C4-2B (cell line): ENCODE data around the gene HS3ST3A1.

Experiments
- H3K27ac ChIP-seq: fragments of 450-650 bp; 2 replicates; pipeline ENCODE4 v1.5.1; 2017
- CTCF ChIP-seq: fragments of 450-650 bp; conservative IDR thresholded peaks from 2 replicates; pipeline ENCODE4 v1.5.1; 2017; ENCODE audit warnings: mild to moderate bottlenecking
- ZFX ChIP-seq: fragments of 450-650 bp; IDR thresholded peaks from 2 replicates; pipeline ENCODE4 v1.6.1; 2017

The HS3ST3A1 gene

GRCh38 chr17:13544765-13545164 is 57.0 kb downstream of the HS3ST3A1 start:
- TF ChIP-seq CTCF (no peak), ZFX (no peak)
- no peak overlapping the region for H3K27ac ChIP-seq

- no peak overlapping the region for H3K27ac ChIP-seq
- TF ChIP-seq ZFX: no peak
- no peak for TF ChIP-seq CTCF
Measured at GRCh38 chr17:13544292-13544691, 57.4 kb downstream of the HS3ST3A1 start.

- no peak overlapping the region for H3K27ac ChIP-seq
Measured at GRCh38 chr17:13542636-13543035, 59.1 kb downstream of the HS3ST3A1 start.

GRCh38 chr17:13541032-13541480 is 60.7 kb downstream of the HS3ST3A1 start:
- no peak for TF ChIP-seq CTCF
- TF ChIP-seq ZFX: no peak
- no peak overlapping the region for H3K27ac ChIP-seq

More at GRCh38 chr17:13542636-13543035, 59.1 kb downstream of the HS3ST3A1 start:
- TF ChIP-seq ZFX: no peak

- no peak for TF ChIP-seq ZFX
- no peak overlapping the region for H3K27ac ChIP-seq
Measured at GRCh38 chr17:13540546-13540945, 61.2 kb downstream of the HS3ST3A1 start.

GRCh38 chr17:13539421-13539820 is 62.3 kb downstream of the HS3ST3A1 start:
- H3K27ac ChIP-seq: no peak overlapping the region
- no peak for TF ChIP-seq ZFX
- no peak for TF ChIP-seq CTCF

- TF ChIP-seq CTCF (no peak), ZFX (no peak)
- H3K27ac ChIP-seq: no peak overlapping the region
Measured at GRCh38 chr17:13538841-13539411, 62.8 kb downstream of the HS3ST3A1 start.

- no peak overlapping the region for H3K27ac ChIP-seq
- TF ChIP-seq ZFX (no peak), CTCF (no peak)
Measured at GRCh38 chr17:13537871-13538643, 63.7 kb downstream of the HS3ST3A1 start.
